Prostate gland (tissue), 2 donors: Measurements from ENCODE around the gene KRT14.

ENCODE experiments used
- POLR2AphosphoS5 ChIP-seq: sonication (generic); formaldehyde crosslinking; IDR thresholded peaks from one replicate; pipeline ENCODE4 v1.6.1; 2017; ENCODE audit warnings: antibody characterized with exemption
- TF ChIP-seq, protein P1 (sequence below), 4 experiments: fragments of 200-600 bp in 2 of 4; fragments of 450-650 bp in 2 of 4; sonication (generic) in 2 of 4; IDR thresholded peaks; 1 replicate in 3 of 4; 2 replicates in 1 of 4; pipeline ENCODE4 v1.5.1; 2016 to 2019; ENCODE audit warnings: antibody characterized with exemption in 4 of 4, mild to moderate bottlenecking in 2 of 4, moderate library complexity in 2 of 4

DNA sequence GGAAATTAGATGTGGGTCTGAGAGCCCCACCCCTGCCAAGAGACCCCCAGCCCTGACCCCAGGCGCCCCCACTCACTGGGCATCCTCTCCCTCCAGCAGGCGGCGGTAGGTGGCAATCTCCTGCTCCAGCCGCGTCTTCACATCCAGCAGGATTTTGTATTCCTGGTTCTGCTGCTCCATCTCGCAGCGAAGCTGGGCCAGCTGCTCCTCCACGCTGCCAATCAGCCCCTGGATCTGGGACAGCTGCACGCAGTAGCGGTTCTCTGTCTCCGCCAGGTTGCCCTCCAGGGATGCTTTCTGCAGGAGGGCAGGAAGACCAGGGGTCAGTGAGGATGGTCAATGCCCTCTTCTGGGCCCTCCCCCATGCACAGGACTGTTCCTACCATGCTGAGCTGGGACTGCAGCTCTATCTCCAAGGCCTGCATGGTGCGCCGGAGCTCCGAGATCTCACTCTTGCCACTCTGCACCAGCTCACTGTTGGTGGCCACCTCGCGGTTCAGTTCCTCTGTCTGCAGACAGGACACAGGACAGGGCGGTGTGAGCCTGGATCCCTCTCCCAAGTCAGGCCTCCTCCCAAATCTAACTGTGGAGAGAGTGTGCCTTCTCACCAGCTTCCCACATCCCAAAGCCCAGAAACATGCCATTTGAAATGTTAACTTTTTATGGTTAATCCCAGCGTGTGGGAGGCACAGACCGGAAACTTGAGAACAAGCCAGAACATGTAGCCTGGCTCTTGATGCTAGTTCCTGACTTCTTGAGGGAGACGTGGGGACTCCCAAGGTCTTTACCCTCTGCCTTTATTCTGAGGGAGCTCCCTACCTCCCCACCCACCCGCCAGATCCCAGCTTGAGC lies 34.1 kb upstream of the KRT14 start:
- TF ChIP-seq POLR2AphosphoS5 = peak; percentile 59
- TF ChIP-seq, protein P1, sequence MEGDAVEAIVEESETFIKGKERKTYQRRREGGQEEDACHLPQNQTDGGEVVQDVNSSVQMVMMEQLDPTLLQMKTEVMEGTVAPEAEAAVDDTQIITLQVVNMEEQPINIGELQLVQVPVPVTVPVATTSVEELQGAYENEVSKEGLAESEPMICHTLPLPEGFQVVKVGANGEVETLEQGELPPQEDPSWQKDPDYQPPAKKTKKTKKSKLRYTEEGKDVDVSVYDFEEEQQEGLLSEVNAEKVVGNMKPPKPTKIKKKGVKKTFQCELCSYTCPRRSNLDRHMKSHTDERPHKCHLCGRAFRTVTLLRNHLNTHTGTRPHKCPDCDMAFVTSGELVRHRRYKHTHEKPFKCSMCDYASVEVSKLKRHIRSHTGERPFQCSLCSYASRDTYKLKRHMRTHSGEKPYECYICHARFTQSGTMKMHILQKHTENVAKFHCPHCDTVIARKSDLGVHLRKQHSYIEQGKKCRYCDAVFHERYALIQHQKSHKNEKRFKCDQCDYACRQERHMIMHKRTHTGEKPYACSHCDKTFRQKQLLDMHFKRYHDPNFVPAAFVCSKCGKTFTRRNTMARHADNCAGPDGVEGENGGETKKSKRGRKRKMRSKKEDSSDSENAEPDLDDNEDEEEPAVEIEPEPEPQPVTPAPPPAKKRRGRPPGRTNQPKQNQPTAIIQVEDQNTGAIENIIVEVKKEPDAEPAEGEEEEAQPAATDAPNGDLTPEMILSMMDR (IDR thresholded peaks at IDR 0.05) = no peak
